Vagina (tissue), 2 donors: ENCODE results near the gene MEGF10.

Experiments
- POLR2A ChIP-seq, 2 donors: fragments of 450-650 bp; IDR thresholded peaks; one replicate each; pipeline ENCODE4 v1.6.1; 2017; ENCODE audit warnings: antibody characterized with exemption in 2 of 2, mild to moderate bottlenecking in 2 of 2, moderate library complexity in 2 of 2
- TF ChIP-seq, protein P1 (sequence below), 3 experiments: fragments of 450-650 bp in 2 of 3; fragments of 200-600 bp in 1 of 3; sonication (generic) in 1 of 3; IDR thresholded peaks; one replicate each; pipeline ENCODE4 v1.5.1; 2017 to 2019; ENCODE audit warnings: antibody characterized with exemption in 3 of 3, mild to moderate bottlenecking in 2 of 3, moderate library complexity in 2 of 3

DNA sequence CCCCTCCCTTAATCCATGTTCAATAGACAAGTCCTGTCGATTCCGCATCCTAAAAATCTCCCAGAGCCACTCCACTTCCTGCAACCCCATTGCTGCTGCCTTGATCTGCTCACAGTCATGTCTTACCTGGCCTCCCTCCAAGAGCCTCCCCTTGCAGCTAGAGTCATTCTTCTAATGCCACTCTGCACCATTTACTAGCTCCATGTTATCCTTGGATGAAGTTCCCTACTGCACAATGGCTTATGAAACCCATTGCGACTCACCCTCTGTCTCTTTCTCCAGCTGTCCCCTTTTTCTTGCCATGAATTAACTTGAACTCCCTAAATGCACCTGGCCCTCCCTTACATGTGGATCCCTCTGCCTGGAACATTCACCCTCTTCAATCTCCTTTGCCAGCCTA, 39.5 kb downstream of the MEGF10 start:
- TF ChIP-seq, protein P1, sequence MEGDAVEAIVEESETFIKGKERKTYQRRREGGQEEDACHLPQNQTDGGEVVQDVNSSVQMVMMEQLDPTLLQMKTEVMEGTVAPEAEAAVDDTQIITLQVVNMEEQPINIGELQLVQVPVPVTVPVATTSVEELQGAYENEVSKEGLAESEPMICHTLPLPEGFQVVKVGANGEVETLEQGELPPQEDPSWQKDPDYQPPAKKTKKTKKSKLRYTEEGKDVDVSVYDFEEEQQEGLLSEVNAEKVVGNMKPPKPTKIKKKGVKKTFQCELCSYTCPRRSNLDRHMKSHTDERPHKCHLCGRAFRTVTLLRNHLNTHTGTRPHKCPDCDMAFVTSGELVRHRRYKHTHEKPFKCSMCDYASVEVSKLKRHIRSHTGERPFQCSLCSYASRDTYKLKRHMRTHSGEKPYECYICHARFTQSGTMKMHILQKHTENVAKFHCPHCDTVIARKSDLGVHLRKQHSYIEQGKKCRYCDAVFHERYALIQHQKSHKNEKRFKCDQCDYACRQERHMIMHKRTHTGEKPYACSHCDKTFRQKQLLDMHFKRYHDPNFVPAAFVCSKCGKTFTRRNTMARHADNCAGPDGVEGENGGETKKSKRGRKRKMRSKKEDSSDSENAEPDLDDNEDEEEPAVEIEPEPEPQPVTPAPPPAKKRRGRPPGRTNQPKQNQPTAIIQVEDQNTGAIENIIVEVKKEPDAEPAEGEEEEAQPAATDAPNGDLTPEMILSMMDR (IDR thresholded peaks at IDR 0.05), result no peak
- no peak for TF ChIP-seq POLR2A (IDR thresholded peaks at IDR 0.05)
